T-helper 1 cell treated with Interleukin-12 subunit alpha and Interleukin-12 subunit beta and Interleukin-4 antibody, amounts not matched to agents 30 μg/mL and 1 μg/mL, for 36 hours (primary cell): Measurements from ENCODE around the gene SLC25A18.
"Not testable (repeated sequence)": the region's sequence is repeated elsewhere in the genome, so short reads cannot be mapped to it uniquely, and the experiment has no call there.

ENCODE experiments used
- H3K27ac Mint-ChIP-seq: one replicate; pipeline ENCODE4 v1.8.0; 2021; ENCODE audit warnings: mild to moderate bottlenecking, mixed read lengths
- H3K27me3 Mint-ChIP-seq: one replicate; pipeline ENCODE4 v1.8.0; 2021; ENCODE audit warnings: low read depth, mixed read lengths
- H3K36me3 Mint-ChIP-seq: one replicate; pipeline ENCODE4 v1.8.0; 2021; ENCODE audit warnings: low read depth, mixed read lengths
- H3K4me1 Mint-ChIP-seq: one replicate; pipeline ENCODE4 v1.8.0; 2021; ENCODE audit warnings: low read depth, mixed read lengths
- H3K4me3 Mint-ChIP-seq: one replicate; pipeline ENCODE4 v1.8.0; 2021; ENCODE audit warnings: mild to moderate bottlenecking, moderate library complexity, mixed read lengths
- H3K9me3 Mint-ChIP-seq: one replicate; pipeline ENCODE4 v1.8.0; 2021; ENCODE audit warnings: mixed read lengths

Gene SLC25A18

GRCh38 chr22:17562906-17563870, at the start of gene SLC25A18:
Gene SLC25A18 (plus strand): TSS chr22:17563498. CDS start chr22:17579945, 16,447 bp downstream.
- H3K9me3 Mint-ChIP-seq = no peaks in the 10 kb centered on the region
- no peaks in the 10 kb centered on the region for H3K36me3 Mint-ChIP-seq
- H3K27ac Mint-ChIP-seq = no peak within 1 kb of the TSS
- no peaks in the 10 kb centered on the region for H3K4me1 Mint-ChIP-seq
- no peaks in the 10 kb centered on the region for H3K27me3 Mint-ChIP-seq
- H3K4me3 Mint-ChIP-seq = no peak within 1 kb of the TSS

GRCh38 chr22:17513612-17514011, 49.7 kb upstream of the SLC25A18 start:
- Mint-ChIP-seq H3K4me3 (no peak overlapping the region), H3K27ac (no peak overlapping the region), H3K27me3 (peaks cover 17% of the 10 kb centered on the region), H3K9me3 (no peaks in the 10 kb centered on the region), H3K4me1 (no peaks in the 10 kb centered on the region), H3K36me3 (no peaks in the 10 kb centered on the region)

GRCh38 chr22:17514084-17514483, 49.2 kb upstream of the SLC25A18 start:
- H3K27me3 Mint-ChIP-seq = peaks cover 17% of the 10 kb centered on the region
- H3K4me1 Mint-ChIP-seq = no peaks in the 10 kb centered on the region
- H3K4me3 Mint-ChIP-seq = no peak overlapping the region

GRCh38 chr22:17518406-17518805, 44.9 kb upstream of the SLC25A18 start:
- Mint-ChIP-seq H3K27ac (no peak overlapping the region), H3K9me3 (no peaks in the 10 kb centered on the region), H3K36me3 (no peaks in the 10 kb centered on the region), H3K27me3 (peaks cover 7% of the 10 kb centered on the region), H3K4me1 (no peaks in the 10 kb centered on the region), H3K4me3 (no peak overlapping the region)

More at GRCh38 chr22:17514084-17514483, 49.2 kb upstream of the SLC25A18 start:
- Mint-ChIP-seq H3K27ac (no peak overlapping the region), H3K9me3 (no peaks in the 10 kb centered on the region), H3K36me3 (no peaks in the 10 kb centered on the region)

- H3K9me3 Mint-ChIP-seq, H3K36me3 Mint-ChIP-seq, H3K27ac Mint-ChIP-seq, H3K27me3 Mint-ChIP-seq, H3K4me1 Mint-ChIP-seq, H3K4me3 Mint-ChIP-seq: not testable (repeated sequence)
Measured at GRCh38 chr22:17521971-17522370, 41.3 kb upstream of the SLC25A18 start.

- no peak overlapping the region for H3K27ac Mint-ChIP-seq
- no peak overlapping the region for H3K4me3 Mint-ChIP-seq
- H3K9me3 Mint-ChIP-seq = no peaks in the 10 kb centered on the region
- no peaks in the 10 kb centered on the region for H3K36me3 Mint-ChIP-seq
- H3K27me3 Mint-ChIP-seq = peaks cover 21% of the 10 kb centered on the region
- peaks cover 4% of the 10 kb centered on the region for H3K4me1 Mint-ChIP-seq
Measured at GRCh38 chr22:17523925-17524324, 39.4 kb upstream of the SLC25A18 start.

GRCh38 chr22:17536269-17536668, 27.0 kb upstream of the SLC25A18 start:
- no peaks in the 10 kb centered on the region for H3K9me3 Mint-ChIP-seq
- no peaks in the 10 kb centered on the region for H3K36me3 Mint-ChIP-seq
- H3K4me1 Mint-ChIP-seq = no peaks in the 10 kb centered on the region
- no peaks in the 10 kb centered on the region for H3K27me3 Mint-ChIP-seq
- no peak overlapping the region for H3K4me3 Mint-ChIP-seq
- H3K27ac Mint-ChIP-seq = no peak overlapping the region

- H3K9me3 Mint-ChIP-seq = no peaks in the 10 kb centered on the region
- no peak overlapping the region for H3K27ac Mint-ChIP-seq
- no peak overlapping the region for H3K4me3 Mint-ChIP-seq
- no peaks in the 10 kb centered on the region for H3K4me1 Mint-ChIP-seq
- H3K36me3 Mint-ChIP-seq = no peaks in the 10 kb centered on the region
- H3K27me3 Mint-ChIP-seq = no peaks in the 10 kb centered on the region
Measured at GRCh38 chr22:17537155-17537554, 26.1 kb upstream of the SLC25A18 start.

GRCh38 chr22:17540481-17540880, 22.8 kb upstream of the SLC25A18 start:
- Mint-ChIP-seq H3K27me3 (no peaks in the 10 kb centered on the region), H3K36me3 (no peaks in the 10 kb centered on the region), H3K27ac (no peak overlapping the region), H3K4me3 (no peak overlapping the region), H3K9me3 (no peaks in the 10 kb centered on the region), H3K4me1 (no peaks in the 10 kb centered on the region)

GRCh38 chr22:17541476-17541875, 21.8 kb upstream of the SLC25A18 start:
- H3K4me1 Mint-ChIP-seq = no peaks in the 10 kb centered on the region
- no peaks in the 10 kb centered on the region for H3K27me3 Mint-ChIP-seq
- no peak overlapping the region for H3K4me3 Mint-ChIP-seq
- H3K36me3 Mint-ChIP-seq = no peaks in the 10 kb centered on the region
- H3K27ac Mint-ChIP-seq = no peak overlapping the region
- no peaks in the 10 kb centered on the region for H3K9me3 Mint-ChIP-seq

GRCh38 chr22:17542452-17542851, 20.8 kb upstream of the SLC25A18 start:
- Mint-ChIP-seq H3K27ac (no peak overlapping the region), H3K4me1 (no peaks in the 10 kb centered on the region), H3K27me3 (no peaks in the 10 kb centered on the region), H3K36me3 (no peaks in the 10 kb centered on the region), H3K9me3 (no peaks in the 10 kb centered on the region), H3K4me3 (no peak overlapping the region)

GRCh38 chr22:17548010-17548755, 15.1 kb upstream of the SLC25A18 start:
- Mint-ChIP-seq H3K4me1 (no peaks in the 10 kb centered on the region), H3K4me3 (no peak overlapping the region), H3K36me3 (no peaks in the 10 kb centered on the region), H3K27ac (no peak overlapping the region), H3K27me3 (no peaks in the 10 kb centered on the region), H3K9me3 (no peaks in the 10 kb centered on the region)

GRCh38 chr22:17548756-17549035, 14.6 kb upstream of the SLC25A18 start:
- no peaks in the 10 kb centered on the region for H3K27me3 Mint-ChIP-seq
- H3K4me3 Mint-ChIP-seq = no peak overlapping the region
- H3K4me1 Mint-ChIP-seq = no peaks in the 10 kb centered on the region
- no peak overlapping the region for H3K27ac Mint-ChIP-seq
- H3K9me3 Mint-ChIP-seq = no peaks in the 10 kb centered on the region
- H3K36me3 Mint-ChIP-seq = no peaks in the 10 kb centered on the region

GRCh38 chr22:17549183-17549582, 14.1 kb upstream of the SLC25A18 start:
- Mint-ChIP-seq H3K4me3 (no peak overlapping the region), H3K4me1 (no peaks in the 10 kb centered on the region), H3K9me3 (no peaks in the 10 kb centered on the region), H3K27me3 (no peaks in the 10 kb centered on the region), H3K27ac (no peak overlapping the region), H3K36me3 (no peaks in the 10 kb centered on the region)

GRCh38 chr22:17549655-17550054, 13.6 kb upstream of the SLC25A18 start:
- no peaks in the 10 kb centered on the region for H3K4me1 Mint-ChIP-seq
- no peaks in the 10 kb centered on the region for H3K27me3 Mint-ChIP-seq
- no peak overlapping the region for H3K4me3 Mint-ChIP-seq
- H3K36me3 Mint-ChIP-seq = no peaks in the 10 kb centered on the region
- no peak overlapping the region for H3K27ac Mint-ChIP-seq
- no peaks in the 10 kb centered on the region for H3K9me3 Mint-ChIP-seq
